Osteocyte (in vitro differentiated cells): ENCODE results near the gene AMER2. TPM values are rescaled to one million over a fixed set of nuclear protein-coding genes. Genes with fewer than 3 reads are reported as not detected.

Experiments
- DNase-seq: peaks from one replicate; pipeline ENCODE4 v3.0.0; 2021; ENCODE audit warnings: mixed read lengths; ENCODE audit not compliant: unreplicated experiment; ENCODE audit errors: extremely low spot score
- H3K27ac Mint-ChIP-seq: one replicate; pipeline ENCODE4 v1.8.0; 2021; ENCODE audit warnings: mild to moderate bottlenecking, mixed read lengths; ENCODE audit not compliant: unreplicated experiment
- H3K27me3 Mint-ChIP-seq: one replicate; pipeline ENCODE4 v1.8.0; 2021; ENCODE audit warnings: mixed read lengths; ENCODE audit not compliant: unreplicated experiment
- H3K36me3 Mint-ChIP-seq: one replicate; pipeline ENCODE4 v1.8.0; 2021; ENCODE audit warnings: mixed read lengths; ENCODE audit not compliant: unreplicated experiment
- H3K4me1 Mint-ChIP-seq: one replicate; pipeline ENCODE4 v1.8.0; 2021; ENCODE audit warnings: mixed read lengths; ENCODE audit not compliant: unreplicated experiment
- H3K4me3 Mint-ChIP-seq: one replicate; pipeline ENCODE4 v1.8.0; 2021; ENCODE audit warnings: mild to moderate bottlenecking, moderate library complexity, mixed read lengths; ENCODE audit not compliant: unreplicated experiment
- H3K9me3 Mint-ChIP-seq: one replicate; pipeline ENCODE4 v1.8.0; 2021; ENCODE audit warnings: mixed read lengths; ENCODE audit not compliant: unreplicated experiment
- total RNA-seq: library from RNA; stranded (reverse); gene quantifications from 2 replicates; pipeline ENCODE4 v1.2.1, GENCODE V29; 2021
- TF ChIP-seq, protein P1 (sequence below): fragments of 200-600 bp; sonication (generic); IDR thresholded peaks from 2 replicates; pipeline ENCODE4 v1.5.0; 2021; ENCODE audit warnings: antibody characterized with exemption, mild to moderate bottlenecking, moderate library complexity

The AMER2 gene
- total RNA-seq, 1 donor from 2014 or later, result not detected

DNA sequence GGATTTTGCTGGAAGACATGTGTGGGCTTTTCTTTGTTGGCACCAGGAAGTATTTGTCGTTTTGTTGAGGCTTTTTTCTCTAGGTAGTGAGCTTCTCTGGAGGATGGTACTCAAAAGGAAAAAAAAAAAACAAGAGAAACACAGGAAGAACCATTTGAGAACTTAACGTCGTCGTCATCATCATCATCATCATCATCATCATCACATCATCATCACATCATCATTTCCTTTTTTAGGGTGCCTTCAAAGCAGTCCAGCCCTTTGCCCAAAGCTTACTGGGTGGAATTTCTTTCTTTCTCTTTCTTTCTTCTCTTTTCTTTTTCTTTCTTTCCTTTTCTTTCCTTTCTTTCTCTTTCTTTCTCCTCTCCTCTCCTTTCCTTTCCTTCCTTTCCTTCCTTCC, 2.2 kb upstream of the AMER2 start:
- TF ChIP-seq, protein P1, sequence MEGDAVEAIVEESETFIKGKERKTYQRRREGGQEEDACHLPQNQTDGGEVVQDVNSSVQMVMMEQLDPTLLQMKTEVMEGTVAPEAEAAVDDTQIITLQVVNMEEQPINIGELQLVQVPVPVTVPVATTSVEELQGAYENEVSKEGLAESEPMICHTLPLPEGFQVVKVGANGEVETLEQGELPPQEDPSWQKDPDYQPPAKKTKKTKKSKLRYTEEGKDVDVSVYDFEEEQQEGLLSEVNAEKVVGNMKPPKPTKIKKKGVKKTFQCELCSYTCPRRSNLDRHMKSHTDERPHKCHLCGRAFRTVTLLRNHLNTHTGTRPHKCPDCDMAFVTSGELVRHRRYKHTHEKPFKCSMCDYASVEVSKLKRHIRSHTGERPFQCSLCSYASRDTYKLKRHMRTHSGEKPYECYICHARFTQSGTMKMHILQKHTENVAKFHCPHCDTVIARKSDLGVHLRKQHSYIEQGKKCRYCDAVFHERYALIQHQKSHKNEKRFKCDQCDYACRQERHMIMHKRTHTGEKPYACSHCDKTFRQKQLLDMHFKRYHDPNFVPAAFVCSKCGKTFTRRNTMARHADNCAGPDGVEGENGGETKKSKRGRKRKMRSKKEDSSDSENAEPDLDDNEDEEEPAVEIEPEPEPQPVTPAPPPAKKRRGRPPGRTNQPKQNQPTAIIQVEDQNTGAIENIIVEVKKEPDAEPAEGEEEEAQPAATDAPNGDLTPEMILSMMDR, result no peak
- no peak overlapping the region for H3K27ac Mint-ChIP-seq

DNA sequence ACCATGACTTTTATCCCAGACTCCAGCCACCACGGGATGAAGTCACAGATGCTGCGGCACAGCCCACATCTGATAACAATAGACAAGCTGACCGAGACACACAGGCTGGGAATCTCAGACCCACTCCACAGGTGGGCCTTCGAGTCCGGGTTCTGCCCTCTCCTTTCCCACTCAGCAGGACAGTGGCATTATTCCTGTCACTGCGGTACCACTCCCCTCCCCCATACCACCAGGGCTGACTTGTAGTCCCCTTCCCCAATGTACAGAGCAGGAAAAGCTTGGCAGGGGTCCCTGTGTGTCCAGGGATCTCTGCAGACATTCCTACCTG, 179 bp upstream of the AMER2 start:
- Mint-ChIP-seq H3K4me3 (no peak overlapping the region), H3K27ac (no peak overlapping the region), H3K9me3 (no peaks in the 10 kb centered on the region), H3K4me1 (peaks cover 11% of the 10 kb centered on the region), H3K27me3 (peaks cover 68% of the 10 kb centered on the region), H3K36me3 (no peaks in the 10 kb centered on the region)
- no peak for DNase-seq
- TF ChIP-seq, protein P1, result no peak

More for the DNA sequence above, 2.2 kb upstream of the AMER2 start:
- no peak for DNase-seq
- H3K4me3 Mint-ChIP-seq, result no peak overlapping the region
- H3K9me3 Mint-ChIP-seq, result no peaks in the 10 kb centered on the region
- H3K4me1 Mint-ChIP-seq, result peaks cover 11% of the 10 kb centered on the region
- peaks cover 51% of the 10 kb centered on the region for H3K27me3 Mint-ChIP-seq
- no peaks in the 10 kb centered on the region for H3K36me3 Mint-ChIP-seq

DNA sequence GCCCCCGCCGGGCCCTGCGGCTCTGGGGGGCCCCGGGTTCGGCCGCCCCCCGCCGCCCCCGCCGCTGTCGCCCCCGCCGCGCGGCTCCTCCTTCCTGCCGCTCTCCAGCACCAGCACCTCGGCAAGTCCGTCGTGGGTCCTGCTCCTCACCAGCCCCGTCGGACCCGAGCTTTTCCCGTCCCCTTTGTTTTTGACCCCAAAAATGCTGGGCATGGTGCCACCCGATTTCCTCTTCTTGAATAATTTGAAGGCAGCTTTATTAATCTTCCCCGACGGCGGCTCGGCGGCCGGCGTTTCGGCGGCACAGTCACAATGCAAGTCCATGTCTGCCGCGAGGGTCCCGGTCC, 945 bp downstream of the AMER2 start:
- Mint-ChIP-seq H3K4me1 (peaks cover 11% of the 10 kb centered on the region), H3K9me3 (no peaks in the 10 kb centered on the region), H3K27me3 (peaks cover 72% of the 10 kb centered on the region), H3K27ac (no peak overlapping the region), H3K4me3 (peak overlapping the region; percentile 74), H3K36me3 (no peaks in the 10 kb centered on the region)
- TF ChIP-seq, protein P1, result no peak
- no peak for DNase-seq

DNA sequence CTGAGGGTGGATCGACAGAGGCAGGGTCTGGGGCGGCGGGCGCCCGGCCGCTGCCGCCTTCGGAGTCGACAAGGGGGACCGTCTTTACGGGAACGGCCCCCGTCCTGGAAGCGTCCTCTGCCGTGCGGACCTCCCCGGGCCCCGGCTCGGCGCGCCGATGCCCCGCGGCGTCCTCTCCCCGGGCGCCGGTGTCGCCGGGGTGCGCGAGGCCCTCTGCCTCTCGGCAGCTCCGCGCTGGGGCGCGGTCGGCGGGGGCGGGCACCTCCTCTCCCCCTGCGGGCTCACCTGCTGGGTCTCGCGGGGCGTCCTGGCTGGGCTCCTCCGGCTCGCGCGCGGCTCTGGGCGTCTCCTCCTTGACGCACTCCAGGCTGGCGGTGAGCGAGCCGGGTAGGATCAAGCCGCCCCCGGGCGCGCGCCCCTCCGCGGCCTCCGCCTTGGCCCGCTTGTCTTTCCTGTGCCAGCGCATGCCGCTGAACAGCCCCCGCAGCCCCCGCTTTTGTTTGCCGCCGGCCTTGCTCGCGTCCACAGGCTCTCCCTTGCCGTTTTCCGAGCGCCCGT, 1.5 kb downstream of the AMER2 start:
- Mint-ChIP-seq H3K27me3 (peaks cover 71% of the 10 kb centered on the region), H3K27ac (no peak overlapping the region), H3K4me3 (peak overlapping the region; percentile 38), H3K36me3 (no peaks in the 10 kb centered on the region), H3K9me3 (no peaks in the 10 kb centered on the region), H3K4me1 (peaks cover 11% of the 10 kb centered on the region)
- peak; percentile 83 for DNase-seq
- TF ChIP-seq, protein P1, result no peak

DNA sequence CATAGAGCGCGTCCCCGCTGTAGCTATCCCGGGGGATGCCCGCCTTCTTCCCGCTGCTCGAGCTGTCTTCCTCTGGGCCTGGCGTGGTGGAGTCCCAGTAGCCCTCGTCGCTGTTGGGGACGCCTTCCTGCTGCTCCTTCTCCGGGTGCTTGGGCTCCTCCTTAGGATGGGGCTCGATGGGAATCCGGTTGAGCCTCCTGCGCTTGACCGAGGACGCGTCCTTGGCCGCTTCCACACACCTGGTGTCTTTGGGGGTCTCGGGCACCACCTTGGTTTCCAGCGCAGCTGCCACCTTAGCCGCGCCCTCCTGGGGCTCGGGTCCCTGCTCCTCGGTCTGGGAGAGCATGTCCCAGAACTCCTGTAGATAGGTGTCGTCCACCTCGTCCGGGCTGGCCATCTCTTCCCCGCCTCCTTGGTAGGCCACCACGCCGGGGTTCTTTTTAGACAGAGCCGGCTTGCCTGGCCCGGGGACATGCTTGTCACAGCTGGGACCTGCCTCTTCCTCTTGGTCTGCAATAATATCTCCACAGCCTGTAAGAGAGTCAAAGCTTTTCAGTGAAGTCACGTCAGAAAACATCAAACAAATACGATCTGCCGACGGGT, 2.0 kb downstream of the AMER2 start:
- no peaks in the 10 kb centered on the region for H3K9me3 Mint-ChIP-seq
- H3K36me3 Mint-ChIP-seq, result no peaks in the 10 kb centered on the region
- no peak overlapping the region for H3K27ac Mint-ChIP-seq
- H3K4me1 Mint-ChIP-seq, result peaks cover 11% of the 10 kb centered on the region
- TF ChIP-seq, protein P1, result no peak
- peak overlapping the region; percentile 35 for H3K4me3 Mint-ChIP-seq
- peak; percentile 82 for DNase-seq
- H3K27me3 Mint-ChIP-seq, result peaks cover 71% of the 10 kb centered on the region
